H1 (cell line): ENCODE results near the gene MARCHF2. TPM values are rescaled to one million over a fixed set of nuclear protein-coding genes. Genes with fewer than 3 reads are reported as not detected.

Experiments used
- CTCF ChIA-PET: fragments of 300-600 bp; sonication (Branson Sonifier 250); formaldehyde crosslinking; loops from one replicate; lab custom pipeline; 2021; ENCODE audit not compliant: partially characterized antibody; lab: Charles Lee
- POLR2A ChIA-PET: fragments of 300-600 bp; sonication (Branson Sonifier 250); formaldehyde crosslinking; loops from one replicate; lab custom pipeline; 2021; ENCODE audit warnings: inconsistent platforms; ENCODE audit not compliant: partially characterized antibody; lab: Charles Lee
- DNase-seq, 2 experiments: peaks; one replicate each; pipeline versions ENCODE4 v3.0.0 to v3.0.0-alpha.2; 2010 to 2022; ENCODE audit warnings: low spot score in 2 of 2, low read depth in 1 of 2, mixed read lengths in 1 of 2
- FAIRE-seq: peaks from 2 replicates; lab custom pipeline; 2011; peaks lifted over from hg19 to GRCh38; lab: Jason Lieb, UNC
- H2AFZ ChIP-seq: 2 replicates; pipeline ENCODE4 v1.8.1; 2012; ENCODE audit warnings: low read length, inconsistent platforms
- H2AK5ac ChIP-seq: 2 replicates; pipeline ENCODE4 v1.6.1; 2013; ENCODE audit warnings: low read depth, low read length
- H2BK120ac ChIP-seq: replicated peaks from 2 replicates; pipeline ENCODE3; 2013; ENCODE audit warnings: low read depth, low read length, inconsistent platforms
- H2BK12ac ChIP-seq: 2 replicates; pipeline ENCODE4 v1.6.1; 2013; ENCODE audit warnings: low read depth, low read length
- H2BK15ac ChIP-seq: 2 replicates; pipeline ENCODE4 v1.6.1; 2013; ENCODE audit warnings: low read length
- H2BK20ac ChIP-seq: 2 replicates; pipeline ENCODE4 v1.6.1; 2013; ENCODE audit warnings: low read length
- H2BK5ac ChIP-seq: 2 replicates; pipeline ENCODE4 v1.6.1; 2013; ENCODE audit warnings: low read depth, low read length
- H3K14ac ChIP-seq: 2 replicates; pipeline ENCODE4 v1.6.1; 2013; ENCODE audit warnings: inconsistent platforms; ENCODE audit not compliant: insufficient read length
- H3K18ac ChIP-seq: 2 replicates; pipeline ENCODE4 v1.6.1; 2013; ENCODE audit warnings: low read length; ENCODE audit errors: extremely low read depth
- H3K23ac ChIP-seq: 2 replicates; pipeline ENCODE4 v1.6.1; 2013; ENCODE audit warnings: inconsistent platforms; ENCODE audit not compliant: insufficient read length
- H3K23me2 ChIP-seq: 2 replicates; pipeline ENCODE4 v1.6.1; 2013; ENCODE audit warnings: low read depth, low read length
- H3K27ac ChIP-seq: 2 replicates; pipeline ENCODE4 v1.6.1; 2011; ENCODE audit warnings: low read depth, low read length, inconsistent platforms
- H3K27me3 ChIP-seq, 4 experiments: replicated peaks in 1 of 4; 1 replicate in 1 of 4; 2 replicates in 3 of 4; pipeline versions ENCODE4 v1.6.1 to v1.8.1; 2011 to 2013; ENCODE audit warnings: low read length in 3 of 4, mild to moderate bottlenecking in 3 of 4, inconsistent platforms in 2 of 4, mixed read lengths in 2 of 4, moderate library complexity in 1 of 4; ENCODE audit not compliant: control insufficient read depth in 3 of 4, insufficient read depth in 3 of 4; ENCODE audit errors: extremely low read depth in 1 of 4
- H3K36me3 ChIP-seq, 4 experiments: 2 replicates each; pipeline versions ENCODE4 v1.6.1 to v1.8.1; 2011 to 2013; ENCODE audit warnings: mild to moderate bottlenecking in 4 of 4, low read length in 3 of 4, moderate library complexity in 2 of 4, control low read depth in 1 of 4, inconsistent platforms in 1 of 4; ENCODE audit not compliant: insufficient read depth in 4 of 4, control insufficient read depth in 2 of 4
- H3K4ac ChIP-seq: replicated peaks from 2 replicates; pipeline ENCODE3; 2013; ENCODE audit warnings: low read length, low read depth, mixed read lengths, inconsistent platforms; ENCODE audit not compliant: insufficient read length
- H3K4me1 ChIP-seq, 4 experiments: replicated peaks in 1 of 4; 1 replicate in 1 of 4; 2 replicates in 3 of 4; pipeline versions ENCODE4 v1.6.1 to v1.8.1; 2011 to 2013; ENCODE audit warnings: low read length in 3 of 4, inconsistent platforms in 2 of 4, mixed read lengths in 1 of 4; ENCODE audit not compliant: insufficient read depth in 4 of 4, control insufficient read depth in 3 of 4
- H3K4me2 ChIP-seq, 2 experiments: 2 replicates each; pipeline versions ENCODE4 v1.6.1 to v1.8.1; 2011 to 2013; ENCODE audit warnings: low read depth in 2 of 2, low read length in 2 of 2, control low read depth in 1 of 2, inconsistent platforms in 1 of 2, mild to moderate bottlenecking in 1 of 2; ENCODE audit not compliant: insufficient read depth in 1 of 2
- H3K4me3 ChIP-seq, 4 experiments: fragments of 200-600, 300-600 bp in 1 of 4; sonication (generic), shearing (Covaris generic), sonication (Bioruptor Twin) in 1 of 4; 2 replicates each; pipeline versions ENCODE4 v1.5.1 to v1.8.1; 2011 to 2016; ENCODE audit warnings: low read length in 4 of 4, low read depth in 3 of 4, control low read depth in 2 of 4, inconsistent platforms in 2 of 4, mild to moderate bottlenecking in 2 of 4, mixed read lengths in 1 of 4, moderate library complexity in 1 of 4; ENCODE audit not compliant: insufficient read depth in 2 of 4; ENCODE audit errors: extremely low read depth in 1 of 4
- H3K56ac ChIP-seq: replicated peaks from 2 replicates; pipeline ENCODE3; 2013; ENCODE audit warnings: low read depth, mild to moderate bottlenecking, mixed read lengths, low read length, inconsistent platforms; ENCODE audit not compliant: insufficient read length
- H3K79me1 ChIP-seq: 2 replicates; pipeline ENCODE4 v1.6.1; 2013; ENCODE audit warnings: low read depth, low read length, control low read depth
- H3K79me2 ChIP-seq, 2 experiments: 2 replicates each; pipeline versions ENCODE4 v1.6.1 to v1.8.1; 2012 to 2013; ENCODE audit warnings: low read length in 2 of 2, mild to moderate bottlenecking in 2 of 2, inconsistent platforms in 1 of 2; ENCODE audit not compliant: insufficient read depth in 2 of 2, control insufficient read depth in 1 of 2
- H3K9ac ChIP-seq, 4 experiments: replicated peaks in 1 of 4; 1 replicate in 1 of 4; 2 replicates in 3 of 4; pipeline versions ENCODE4 v1.6.1 to v1.8.1; 2011 to 2013; ENCODE audit warnings: low read depth in 3 of 4, low read length in 3 of 4, control low read depth in 2 of 4, mild to moderate bottlenecking in 2 of 4, moderate library complexity in 2 of 4, inconsistent platforms in 1 of 4; ENCODE audit errors: extremely low read depth in 1 of 4
- H3K9me3 ChIP-seq, 2 experiments: 2 replicates each; pipeline versions ENCODE4 v1.6.1 to v1.8.1; 2012 to 2013; ENCODE audit warnings: mild to moderate bottlenecking in 2 of 2, moderate library complexity in 2 of 2, control low read depth in 1 of 2, inconsistent platforms in 1 of 2, low read depth in 1 of 2, low read length in 1 of 2, mixed read lengths in 1 of 2; ENCODE audit not compliant: insufficient read depth in 2 of 2
- H4K20me1 ChIP-seq, 2 experiments: replicated peaks in 1 of 2; 2 replicates each; pipeline versions ENCODE3 to v1.8.1; 2011 to 2013; ENCODE audit warnings: inconsistent platforms in 2 of 2, low read length in 2 of 2, mild to moderate bottlenecking in 1 of 2; ENCODE audit not compliant: insufficient read depth in 2 of 2, control insufficient read depth in 1 of 2
- H4K5ac ChIP-seq: 2 replicates; pipeline ENCODE4 v1.6.1; 2013; ENCODE audit warnings: low read length, low read depth, mixed read lengths, inconsistent platforms; ENCODE audit not compliant: insufficient read length
- H4K8ac ChIP-seq: 2 replicates; pipeline ENCODE4 v1.8.0; 2013; ENCODE audit warnings: mild to moderate bottlenecking, moderate library complexity, low read length, inconsistent platforms; ENCODE audit not compliant: insufficient read depth; ENCODE audit errors: extremely low read depth
- H4K91ac ChIP-seq: replicated peaks from 2 replicates; pipeline ENCODE3; 2013; ENCODE audit warnings: low read length, mixed read lengths, inconsistent platforms; ENCODE audit not compliant: insufficient read length
- CREB1 ChIP-seq: IDR thresholded peaks from 2 replicates; pipeline ENCODE4 v1.6.1; 2012; ENCODE audit warnings: inconsistent platforms
- CTBP2 ChIP-seq: IDR thresholded peaks from 2 replicates; pipeline ENCODE4 v1.7.0; 2011; ENCODE audit warnings: borderline replicate concordance, mild to moderate bottlenecking, moderate library complexity, mixed read lengths, low read length; ENCODE audit not compliant: insufficient read depth, insufficient read length
- E2F6 ChIP-seq: IDR thresholded peaks from 2 replicates; pipeline ENCODE4 v1.6.1; 2012; ENCODE audit warnings: inconsistent platforms
- HDAC6 ChIP-seq: IDR thresholded peaks from one replicate; pipeline ENCODE4 v1.7.1; 2012; ENCODE audit warnings: low read depth, mild to moderate bottlenecking, inconsistent platforms, low read length, moderate library complexity
- KDM4A ChIP-seq: IDR thresholded peaks from one replicate; pipeline ENCODE4 v1.7.1; 2012; ENCODE audit warnings: low read depth, mild to moderate bottlenecking, moderate library complexity, low read length, inconsistent platforms; ENCODE audit not compliant: severe bottlenecking
- POLR2AphosphoS5 ChIP-seq: IDR thresholded peaks from 2 replicates; pipeline ENCODE4 v1.6.1; 2011; ENCODE audit warnings: low read depth, low read length
- RFX5 ChIP-seq: IDR thresholded peaks from 2 replicates; pipeline ENCODE4 v1.6.1; 2011; ENCODE audit warnings: low read depth, low read length, improper control_type of control experiment, borderline replicate concordance
- SP1 ChIP-seq: IDR thresholded peaks from 2 replicates; pipeline ENCODE4 v1.6.1; 2011; ENCODE audit warnings: low read depth, low read length
- SP4 ChIP-seq: IDR thresholded peaks from 2 replicates; pipeline ENCODE4 v1.6.1; 2012; ENCODE audit warnings: low read length, inconsistent platforms
- SUZ12 ChIP-seq: fragments of 200-600 bp; sonication (generic); IDR thresholded peaks from 2 replicates; pipeline ENCODE4 v1.6.1; 2012; ENCODE audit warnings: mild to moderate bottlenecking, inconsistent platforms, low read length, moderate library complexity, mixed read lengths
- TAF1 ChIP-seq: IDR thresholded peaks from 2 replicates; pipeline ENCODE4 v1.6.1; 2011; ENCODE audit warnings: mild to moderate bottlenecking, low read depth, low read length
- WGBS, 2 experiments: shearing (Covaris generic) in 1 of 2; methylation state at CpG; one replicate each; pipeline versions ENCODE4 v1.1.6 to v1.1.7; 2013 to 2015; ENCODE audit warnings: low lambda C conversion rate in 2 of 2, mixed read lengths in 2 of 2, inconsistent platforms in 1 of 2, low coverage in 1 of 2, missing lambda C conversion rate in 1 of 2; ENCODE audit not compliant: insufficient replicate concordance in 2 of 2, insufficient coverage in 1 of 2, insufficient read length in 1 of 2; ENCODE audit errors: extremely low coverage in 1 of 2, missing lambda C conversion rate in 1 of 2; 5-methylcytosine and 5-hydroxymethylcytosine counted together
- polyA plus RNA-seq, 7 experiments: library from polyadenylated mRNA; depleted of rRNA in 3 of 7; stranded (reverse) in 5 of 7; unstranded in 2 of 7; fragments of >200 nt in 5 of 7; fragments of 200-250 nt in 2 of 7; gene quantifications; 1 replicate in 5 of 7; 2 replicates in 1 of 7; 4 replicates in 1 of 7; pipeline versions ENCODE4 v1.2.1 to v1.2.3, GENCODE V29; 2011 to 2013; ENCODE audit warnings: missing spikeins in 2 of 7, mixed read lengths in 2 of 7
- total RNA-seq: library from RNA; stranded (reverse); fragmentation: NEBNext Ultra II Directional; extraction: Animal tissue kit (Norgen Biotek cat#: 25700); gene quantifications from 2 replicates; pipeline ENCODE4 v1.2.1, GENCODE V29; 2021

Gene MARCHF2
- total and polyA plus RNA-seq, 2 of the 8 experiments (the other 6 are each of a cell fraction or from before 2014, with no cell fraction given), result 18.5 to 46.2 TPM

- no peak for FAIRE-seq
- Histone ChIP-seq H3K4me2 (no peak overlapping the region), H3K23ac (no peak overlapping the region), H2AK5ac (no peak overlapping the region), H2BK12ac (no peak overlapping the region), H2AFZ (no peak overlapping the region), H3K9ac (no peak overlapping the region), H3K9me3 (no peaks in the 10 kb centered on the region), H3K18ac (no peak overlapping the region), H3K14ac (no peak overlapping the region), H2BK5ac (no peak overlapping the region), H3K4ac (no peak overlapping the region), H4K20me1 (peaks cover 26 to 43% of the 10 kb centered on the region in 2 experiments), H3K27me3 (no peaks in the 10 kb centered on the region), H3K4me1 (no peaks in the 10 kb centered on the region), H4K5ac (no peak overlapping the region), H3K4me3 (no peak overlapping the region), H2BK120ac (no peak overlapping the region), H3K27ac (no peak overlapping the region), H3K79me1 (peaks cover 19% of the 10 kb centered on the region), H3K23me2 (no peaks in the 10 kb centered on the region), H2BK20ac (no peak overlapping the region), H3K36me3 (peaks cover 39 to 96% (median 74%) of the 10 kb centered on the region in 4 experiments), H4K8ac (no peak overlapping the region), H3K79me2 (peaks cover 16 to 93% of the 10 kb centered on the region in 2 experiments), H3K56ac (no peak overlapping the region), H4K91ac (no peak overlapping the region), H2BK15ac (no peak overlapping the region)
- ChIA-PET CTCF (interaction anchor here (0.6 to 0.7 kb wide), 2 partner anchors 11 to 31 kb away, joined by 3 read pairs; no protein-coding TSS in a partner anchor), POLR2A (interaction anchor here (0.9 to 1.7 kb wide), 3 partner anchors 14 to 22 kb away, joined by 3 to 4 read pairs (median 3); no protein-coding TSS in a partner anchor)
- WGBS, 2 experiments, result 87% methylated on average over 6 of the region's 6 CpGs; no CpG with 5 or more reads in 1 of the 2 experiments
- no peak for DNase-seq
- TF ChIP-seq CTBP2 (no peak), KDM4A (no peak), RFX5 (no peak), SUZ12 (no peak), HDAC6 (no peak), SP4 (no peak), CREB1 (no peak), E2F6 (no peak), SP1 (no peak), POLR2AphosphoS5 (no peak), TAF1 (no peak)
Observed at GRCh38 chr19:8473648-8474476, 60.8 kb downstream of the MARCHF2 start.
